HG03097 (cell line): ENCODE data around the gene DNM2.

Experiments used
- ATAC-seq: cut with Tn5 transposase; IDR thresholded peaks from one replicate; pipeline ENCODE4 v1.9.1; 2021; ENCODE audit not compliant: unreplicated experiment, low FRiP score

DNM2 gene

GRCh38 chr19:10809651-10810285 is 91.9 kb downstream of the DNM2 start:
- no peak for ATAC-seq

- ATAC-seq: no peak
Observed at GRCh38 chr19:10811391-10812111, 93.7 kb downstream of the DNM2 start.

- no peak for ATAC-seq
Observed at GRCh38 chr19:10812196-10812595, 94.3 kb downstream of the DNM2 start.

GRCh38 chr19:10812902-10813404 is 95.1 kb downstream of the DNM2 start:
- no peak for ATAC-seq

- ATAC-seq: no peak
Observed at GRCh38 chr19:10815007-10815536, 97.2 kb downstream of the DNM2 start.

GRCh38 chr19:10815969-10816644 is 98.2 kb downstream of the DNM2 start:
- no peak for ATAC-seq

- no peak for ATAC-seq
Observed at GRCh38 chr19:10816691-10817090, 98.8 kb downstream of the DNM2 start.

GRCh38 chr19:10817291-10818038 is 99.6 kb downstream of the DNM2 start:
- no peak for ATAC-seq

- no peak for ATAC-seq
Observed at GRCh38 chr19:10818301-10819123, 100.6 kb downstream of the DNM2 start.

- no peak for ATAC-seq
Observed at GRCh38 chr19:10819124-10820060, 101.5 kb downstream of the DNM2 start.

GRCh38 chr19:10820173-10820572 is 102.3 kb downstream of the DNM2 start:
- ATAC-seq: no peak

- no peak for ATAC-seq
Observed at GRCh38 chr19:10823690-10824089, 105.8 kb downstream of the DNM2 start.

GRCh38 chr19:10826231-10826630 is 108.4 kb downstream of the DNM2 start:
- ATAC-seq: no peak

- ATAC-seq: no peak
Observed at GRCh38 chr19:10826846-10827245, 109.0 kb downstream of the DNM2 start.

GRCh38 chr19:10828981-10829821 is 111.3 kb downstream of the DNM2 start:
- no peak for ATAC-seq

GRCh38 chr19:10829967-10830366 is 112.1 kb downstream of the DNM2 start:
- no peak for ATAC-seq

- no peak for ATAC-seq
Observed at GRCh38 chr19:10830370-10830769, 112.5 kb downstream of the DNM2 start.
